Effector memory CD4-positive, alpha-beta T cell (primary cell): Measurements from ENCODE around the gene ETS1.

Experiments
- DNase-seq, 3 donors: peaks; one replicate each; pipeline ENCODE4 v3.0.0-alpha.2; 2020
- H3K27ac ChIP-seq: 2 replicates; pipeline ENCODE4 v1.7.0; 2013; ENCODE audit warnings: mild to moderate bottlenecking, low read length, moderate library complexity; ENCODE audit not compliant: insufficient read depth, poor library complexity, severe bottlenecking
- H3K27me3 ChIP-seq: replicated peaks from 2 replicates; pipeline ENCODE4 v1.7.0; 2013; ENCODE audit warnings: mild to moderate bottlenecking, low read length; ENCODE audit not compliant: insufficient read depth, control insufficient read depth, poor library complexity, severe bottlenecking
- H3K36me3 ChIP-seq: 2 replicates; pipeline ENCODE4 v1.7.0; 2013; ENCODE audit warnings: mild to moderate bottlenecking, low read length, moderate library complexity; ENCODE audit not compliant: control insufficient read depth, insufficient read depth
- H3K4me1 ChIP-seq: 2 replicates; pipeline ENCODE4 v1.7.0; 2013; ENCODE audit warnings: low read length, mild to moderate bottlenecking; ENCODE audit not compliant: control insufficient read depth, insufficient read depth, poor library complexity, severe bottlenecking
- H3K4me3 ChIP-seq: 2 replicates; pipeline ENCODE4 v1.7.0; 2013; ENCODE audit warnings: low read length, low read depth, mild to moderate bottlenecking; ENCODE audit not compliant: insufficient read depth, poor library complexity, severe bottlenecking
- H3K9me3 ChIP-seq: 2 replicates; pipeline ENCODE4 v1.7.0; 2013; ENCODE audit warnings: mild to moderate bottlenecking, low read length, moderate library complexity; ENCODE audit not compliant: control insufficient read depth

Gene ETS1

DNA sequence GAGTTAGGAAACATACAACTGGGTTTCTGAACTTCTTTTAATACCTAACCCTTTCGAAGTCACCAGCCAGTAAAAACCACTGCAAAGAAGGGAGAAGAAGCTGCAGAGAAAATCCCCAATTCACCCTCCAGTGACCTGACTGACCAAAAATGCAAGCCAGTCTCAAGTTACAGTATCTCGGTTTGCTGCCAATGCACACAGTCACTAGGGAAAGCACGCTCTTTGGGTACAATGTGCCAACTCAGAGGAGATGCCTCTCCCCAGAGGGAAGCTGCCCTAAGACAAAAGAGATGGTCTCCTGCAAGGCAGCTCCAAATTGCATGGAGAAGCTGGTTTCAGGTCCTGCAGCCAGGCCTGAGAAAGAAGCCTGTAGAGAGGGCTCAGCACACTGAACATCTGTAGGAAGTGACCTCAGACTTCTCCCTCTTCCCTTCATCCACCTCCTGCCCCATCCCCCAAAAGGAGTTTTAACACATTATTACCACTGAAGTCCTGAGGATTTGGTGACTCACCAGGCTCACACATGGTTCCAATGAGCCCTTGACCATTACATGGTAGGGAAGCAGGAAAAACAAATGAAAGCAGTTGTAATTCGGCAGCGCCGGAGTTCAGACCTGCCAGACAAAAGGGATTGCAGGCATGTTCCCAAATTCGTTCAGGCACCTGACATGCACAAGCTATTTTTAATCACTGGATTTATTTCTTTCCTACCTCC is 90.1 kb downstream of the ETS1 start:
- Histone ChIP-seq H3K4me1 (peaks cover 90% of the 10 kb centered on the region), H3K27ac (peak overlapping the region; percentile 93), H3K4me3 (peak overlapping the region; percentile 38), H3K27me3 (no peaks in the 10 kb centered on the region), H3K9me3 (no peaks in the 10 kb centered on the region), H3K36me3 (peaks cover 11% of the 10 kb centered on the region)
- no peak for DNase-seq

- Histone ChIP-seq H3K4me1 (peaks cover 90% of the 10 kb centered on the region), H3K4me3 (peak overlapping the region; percentile 38)
- no peak for DNase-seq
Measured at GRCh38 chr11:128496692-128497060, 90.7 kb downstream of the ETS1 start.

DNA sequence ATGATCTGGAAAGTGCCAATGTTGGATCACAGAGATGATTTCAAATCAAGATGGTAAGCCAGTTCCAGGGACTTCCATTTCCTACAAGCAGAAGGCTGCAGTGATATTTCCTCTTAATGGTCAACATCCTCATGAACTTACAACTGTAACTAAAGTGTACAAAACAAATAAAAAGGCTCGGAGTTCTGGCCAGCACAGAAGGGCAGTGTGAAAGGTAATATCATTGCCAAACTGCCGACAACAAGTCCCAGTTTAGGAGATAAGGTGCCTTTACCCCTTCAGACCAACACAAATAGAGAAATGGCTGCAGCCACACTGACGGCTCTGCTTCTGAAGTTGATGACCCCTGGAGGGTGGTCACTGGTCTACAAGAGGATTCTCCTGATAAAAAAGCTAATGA is 91.1 kb downstream of the ETS1 start:
- no peaks in the 10 kb centered on the region for H3K27me3 ChIP-seq
- no peak for DNase-seq
- H3K36me3 ChIP-seq = peaks cover 13% of the 10 kb centered on the region
- no peaks in the 10 kb centered on the region for H3K9me3 ChIP-seq
- H3K4me3 ChIP-seq = no peak overlapping the region
- peak overlapping the region; percentile 93 for H3K27ac ChIP-seq
- H3K4me1 ChIP-seq = peaks cover 90% of the 10 kb centered on the region

More at GRCh38 chr11:128496692-128497060, 90.7 kb downstream of the ETS1 start:
- no peaks in the 10 kb centered on the region for H3K27me3 ChIP-seq
- H3K9me3 ChIP-seq = no peaks in the 10 kb centered on the region
- H3K27ac ChIP-seq = peak overlapping the region; percentile 93
- H3K36me3 ChIP-seq = peaks cover 11% of the 10 kb centered on the region

GRCh38 chr11:128494418-128495332 is 92.7 kb downstream of the ETS1 start:
- H3K36me3 ChIP-seq = peaks cover 22% of the 10 kb centered on the region
- no peaks in the 10 kb centered on the region for H3K9me3 ChIP-seq
- no peaks in the 10 kb centered on the region for H3K27me3 ChIP-seq
- peak overlapping the region; percentile 93 for H3K27ac ChIP-seq
- peaks cover 91% of the 10 kb centered on the region for H3K4me1 ChIP-seq
- H3K4me3 ChIP-seq = peak overlapping the region; percentile 15
- DNase-seq = no peak

DNA sequence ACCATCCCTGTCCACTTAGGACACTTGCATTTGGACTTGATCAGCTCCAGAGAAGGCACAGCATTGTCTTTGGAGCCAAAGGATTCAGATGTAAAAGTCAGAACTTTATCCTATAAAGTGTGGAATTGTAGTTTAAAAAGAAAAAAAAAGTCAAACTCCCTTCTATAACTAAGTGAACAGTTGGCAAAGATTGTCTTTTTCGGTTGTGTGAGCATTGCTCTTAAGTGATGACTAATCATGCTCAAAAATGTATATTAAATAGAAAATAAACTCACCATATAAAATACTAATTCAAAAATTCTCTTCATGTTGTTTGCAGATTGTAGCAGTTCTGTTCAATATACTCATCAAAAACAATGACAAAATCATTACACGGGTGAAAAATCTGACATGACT is 93.8 kb downstream of the ETS1 start:
- Histone ChIP-seq H3K36me3 (peaks cover 34% of the 10 kb centered on the region), H3K9me3 (no peaks in the 10 kb centered on the region), H3K4me1 (peaks cover 91% of the 10 kb centered on the region), H3K27me3 (no peaks in the 10 kb centered on the region), H3K27ac (peak overlapping the region; percentile 93), H3K4me3 (peak overlapping the region; percentile 8)
- DNase-seq = no peak

DNA sequence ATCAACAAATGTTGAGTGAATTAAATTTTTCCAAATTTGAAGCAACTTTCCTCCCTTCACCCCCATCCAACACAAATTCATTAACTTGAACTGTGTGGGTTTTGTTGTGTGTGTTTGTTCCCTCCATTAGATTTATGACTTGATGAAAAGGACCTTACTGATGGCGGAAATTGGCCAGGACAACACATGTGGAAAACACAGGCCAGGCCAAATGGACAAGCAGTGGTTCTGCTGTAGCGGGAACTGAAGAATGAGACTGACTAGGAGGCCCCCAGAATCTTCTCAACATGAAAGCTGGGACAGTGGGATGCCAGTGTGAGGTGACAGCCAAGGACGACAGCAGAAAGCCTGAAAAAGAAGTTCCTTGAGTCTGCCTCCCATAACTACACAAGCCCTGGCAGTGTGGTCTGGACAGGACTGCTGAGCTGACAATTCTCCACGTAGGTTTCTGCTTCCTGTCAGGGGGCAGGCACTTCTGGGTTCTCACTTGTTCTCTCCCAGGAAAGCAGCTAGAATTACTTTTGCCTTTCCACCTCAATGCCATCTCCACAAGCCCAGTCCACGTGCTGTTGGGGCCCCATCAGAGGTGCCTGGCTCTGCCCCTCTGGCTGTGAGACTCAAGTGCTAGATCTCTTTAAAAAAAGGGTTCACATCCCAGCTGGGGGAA is 94.3 kb downstream of the ETS1 start:
- no peaks in the 10 kb centered on the region for H3K9me3 ChIP-seq
- peaks cover 91% of the 10 kb centered on the region for H3K4me1 ChIP-seq
- peak overlapping the region; percentile 8 for H3K4me3 ChIP-seq
- peaks cover 38% of the 10 kb centered on the region for H3K36me3 ChIP-seq
- peak overlapping the region; percentile 93 for H3K27ac ChIP-seq
- peak in 1 of 3 donors; percentile 48 for DNase-seq
- H3K27me3 ChIP-seq = no peaks in the 10 kb centered on the region

GRCh38 chr11:128492461-128492860 is 94.9 kb downstream of the ETS1 start:
- no peaks in the 10 kb centered on the region for H3K27me3 ChIP-seq
- H3K9me3 ChIP-seq = no peaks in the 10 kb centered on the region
- H3K4me1 ChIP-seq = peaks cover 90% of the 10 kb centered on the region
- H3K27ac ChIP-seq = peak overlapping the region; percentile 93
- peak overlapping the region; percentile 8 for H3K4me3 ChIP-seq
- no peak for DNase-seq
- peaks cover 38% of the 10 kb centered on the region for H3K36me3 ChIP-seq

- peaks cover 45% of the 10 kb centered on the region for H3K36me3 ChIP-seq
Measured at GRCh38 chr11:128491195-128491936, 96.0 kb downstream of the ETS1 start.

DNA sequence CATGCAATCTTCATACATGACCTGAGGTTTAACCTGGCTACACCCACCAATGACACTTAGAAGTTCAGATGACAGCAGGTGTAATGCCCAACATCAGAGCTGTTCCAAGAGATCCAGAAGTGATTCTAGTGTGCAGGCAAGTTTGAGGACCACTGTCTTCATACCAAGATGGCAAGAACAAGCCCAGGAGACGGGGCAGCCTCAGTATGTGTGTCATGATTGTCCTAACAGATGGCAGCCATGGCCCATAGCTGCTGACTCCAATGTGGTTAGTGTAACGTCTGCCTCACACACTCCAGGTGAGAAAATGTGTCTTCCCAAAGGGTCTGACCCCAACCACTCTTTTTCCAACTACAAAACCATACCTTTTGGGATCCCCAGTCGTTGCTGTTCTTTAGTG is 97.3 kb downstream of the ETS1 start:
- Histone ChIP-seq H3K36me3 (peaks cover 58% of the 10 kb centered on the region), H3K4me1 (peaks cover 92% of the 10 kb centered on the region), H3K27me3 (no peaks in the 10 kb centered on the region), H3K4me3 (no peak overlapping the region), H3K9me3 (no peaks in the 10 kb centered on the region), H3K27ac (peak overlapping the region; percentile 93)
- DNase-seq = no peak

More at GRCh38 chr11:128491195-128491936, 96.0 kb downstream of the ETS1 start:
- Histone ChIP-seq H3K4me3 (peak overlapping the region; percentile 19), H3K27ac (peak overlapping the region; percentile 93), H3K27me3 (no peaks in the 10 kb centered on the region), H3K9me3 (no peaks in the 10 kb centered on the region), H3K4me1 (peaks cover 90% of the 10 kb centered on the region)
- no peak for DNase-seq
